GM18873 (cell line): ENCODE measurements around the gene GPR75.

Experiments used
- ATAC-seq: cut with Tn5 transposase; IDR thresholded peaks from one replicate; pipeline ENCODE4 v1.9.1; 2021; ENCODE audit warnings: mild to moderate bottlenecking, moderate library complexity, moderate number of reproducible peaks; ENCODE audit not compliant: unreplicated experiment, low FRiP score

The GPR75 gene

DNA sequence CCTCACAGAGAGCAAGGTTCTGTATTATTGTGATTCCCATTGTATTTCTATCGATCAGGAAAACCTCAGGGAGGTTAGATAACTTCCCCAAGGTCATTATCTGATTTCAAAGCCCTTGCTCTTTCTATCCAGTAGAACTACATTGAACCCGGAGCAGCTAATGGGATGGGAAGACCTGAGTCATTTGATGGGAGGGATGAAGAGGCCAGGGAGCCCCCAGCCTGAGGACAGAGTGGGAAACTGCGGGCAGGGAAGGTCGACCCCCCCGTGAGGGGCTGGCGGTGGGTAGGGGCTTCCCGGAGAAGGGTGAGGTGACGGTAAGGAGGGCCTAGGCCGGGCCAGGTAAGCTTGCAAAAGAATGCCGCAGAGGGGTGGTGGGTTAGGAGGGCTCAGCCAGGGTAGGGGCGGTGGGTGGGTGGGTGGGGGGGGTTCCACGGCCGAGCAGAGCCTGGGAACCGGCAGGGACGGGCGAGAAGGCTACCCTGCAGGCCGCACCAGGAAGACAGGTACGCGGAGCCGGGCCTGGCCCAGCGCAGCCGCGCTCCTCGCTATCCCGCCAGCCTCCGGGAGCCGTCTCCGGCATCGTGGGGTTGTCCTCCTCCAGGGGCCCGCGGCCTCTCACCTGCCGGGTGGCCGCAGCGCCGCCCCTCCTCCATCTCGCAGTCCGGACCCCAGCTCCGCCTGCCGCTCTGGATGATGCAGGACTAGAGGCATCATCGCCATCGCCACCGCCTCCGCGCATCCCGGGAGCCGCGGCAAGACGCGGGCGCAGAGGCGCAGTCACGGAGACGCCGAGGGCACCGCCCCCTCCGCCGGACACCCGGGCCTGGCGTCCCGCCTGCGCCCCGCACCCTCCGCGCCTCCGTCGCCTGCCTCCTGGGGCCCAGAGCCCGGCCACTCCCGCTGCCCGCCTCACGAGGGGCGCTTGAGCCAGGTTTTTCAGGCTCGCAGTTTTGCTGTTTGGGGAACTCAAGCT, at the start of gene GPR75:
GPR75 (minus strand) TSS at position 762 of the 976 bp plus-strand sequence. CDS start 5,211 bp downstream, outside the sequence.
- ATAC-seq, result no peak

GRCh38 chr2:53907582-53907981, 47.8 kb upstream of the GPR75 start:
- ATAC-seq, result no peak

DNA sequence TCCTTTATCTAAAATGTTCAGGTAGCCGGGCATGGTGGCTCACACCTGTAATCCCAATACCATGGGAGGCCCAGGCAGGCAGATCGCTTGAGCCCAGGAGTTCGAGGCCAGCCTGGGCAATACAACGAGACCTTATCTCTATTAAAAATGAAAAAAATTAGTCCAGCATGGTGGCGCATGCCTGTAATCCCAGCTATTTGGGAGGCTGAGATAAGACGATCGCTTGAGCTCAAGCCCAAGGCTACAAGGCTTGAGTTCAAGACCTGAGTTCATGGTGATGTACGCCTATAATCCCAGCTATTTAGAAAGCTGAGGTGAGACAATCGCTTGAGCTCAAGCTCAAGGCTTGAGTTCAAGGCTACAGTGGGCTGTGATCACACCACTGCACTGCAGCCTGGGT, 45.6 kb upstream of the GPR75 start:
- no peak for ATAC-seq

DNA sequence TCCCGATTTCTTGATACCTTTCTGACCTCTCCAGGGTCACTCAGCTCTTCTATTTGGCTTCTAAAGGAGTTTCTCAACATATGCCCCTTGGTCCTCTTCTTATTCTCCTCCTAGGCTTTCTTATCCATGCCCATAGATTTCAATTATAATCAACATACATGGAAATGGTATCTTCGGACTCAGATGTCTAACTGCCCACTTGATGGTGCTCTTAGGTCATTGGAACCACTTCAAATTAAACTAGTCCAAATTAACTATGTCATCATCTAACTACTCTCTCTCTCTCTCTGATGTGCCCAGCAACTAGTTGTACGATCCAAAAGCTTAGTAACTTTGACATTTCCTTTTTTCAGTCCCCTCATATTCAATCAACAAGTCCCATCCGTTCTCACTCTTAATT, 43.2 kb upstream of the GPR75 start:
- ATAC-seq, result no peak

DNA sequence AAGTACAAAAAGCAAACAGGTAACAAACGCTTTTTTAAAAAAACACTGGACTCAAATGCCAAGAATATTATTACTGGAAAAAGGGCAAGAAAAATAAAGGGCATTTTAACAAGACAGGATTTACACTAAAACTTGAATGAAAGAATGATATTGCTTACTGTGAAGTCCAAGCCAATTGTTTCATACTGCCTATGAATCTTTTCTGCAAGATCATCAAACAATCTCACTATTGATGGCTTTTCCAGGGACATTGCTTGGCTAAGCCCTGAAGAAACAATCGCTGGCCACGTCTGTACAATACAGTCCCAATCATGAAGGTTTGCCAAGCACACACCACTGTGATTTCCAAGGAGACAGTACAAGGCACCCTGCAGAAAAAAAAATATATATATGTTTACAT, 41.4 kb upstream of the GPR75 start:
- ATAC-seq, result no peak

GRCh38 chr2:53896864-53897263, 37.1 kb upstream of the GPR75 start:
- ATAC-seq, result no peak

DNA sequence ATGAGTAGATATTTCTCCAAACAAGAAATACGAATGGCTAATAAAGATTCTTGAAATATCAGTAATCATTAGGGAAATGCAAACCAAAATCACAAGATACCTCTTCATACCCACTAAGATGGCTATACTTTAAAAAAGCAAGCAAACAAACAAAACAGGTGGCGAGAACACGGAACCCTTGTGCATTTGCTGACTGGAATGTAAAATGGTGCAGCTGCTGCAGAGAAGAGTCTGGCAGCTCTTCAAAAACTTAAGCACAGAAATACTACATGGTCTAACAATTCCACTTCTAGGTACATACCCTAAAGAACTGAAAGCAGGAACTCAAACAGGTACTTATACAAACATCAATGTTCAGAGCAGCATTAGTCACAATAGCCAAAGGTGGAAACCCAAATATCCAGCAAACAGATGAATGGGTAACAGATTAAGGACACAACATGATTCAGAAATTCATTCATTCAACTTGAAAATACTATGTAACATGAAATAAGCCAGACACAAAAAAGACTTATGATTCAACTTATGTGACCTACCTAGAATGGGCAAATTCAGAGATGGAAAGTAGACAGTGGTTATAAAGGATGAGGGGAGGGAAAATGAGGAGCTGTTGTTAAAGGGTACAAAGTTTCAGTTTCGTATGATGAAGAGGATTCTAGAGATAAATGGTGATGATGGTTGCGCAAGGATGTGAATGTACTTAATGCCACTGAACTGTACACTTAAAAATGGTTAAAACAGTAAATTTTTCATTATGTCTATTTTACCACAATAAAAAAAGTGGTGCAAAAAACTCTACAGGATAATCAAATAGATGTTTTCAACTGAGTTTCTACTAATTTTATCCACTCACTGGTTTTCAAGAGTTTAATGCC, 26.9 kb upstream of the GPR75 start:
- no peak for ATAC-seq

GRCh38 chr2:53884883-53885282, 25.1 kb upstream of the GPR75 start:
- no peak for ATAC-seq

- no peak for ATAC-seq
These were observed 22.2 kb upstream of the GPR75 start for GRCh38 chr2:53881986-53882385.

GRCh38 chr2:53881360-53881759, 21.6 kb upstream of the GPR75 start:
- ATAC-seq, result no peak

DNA sequence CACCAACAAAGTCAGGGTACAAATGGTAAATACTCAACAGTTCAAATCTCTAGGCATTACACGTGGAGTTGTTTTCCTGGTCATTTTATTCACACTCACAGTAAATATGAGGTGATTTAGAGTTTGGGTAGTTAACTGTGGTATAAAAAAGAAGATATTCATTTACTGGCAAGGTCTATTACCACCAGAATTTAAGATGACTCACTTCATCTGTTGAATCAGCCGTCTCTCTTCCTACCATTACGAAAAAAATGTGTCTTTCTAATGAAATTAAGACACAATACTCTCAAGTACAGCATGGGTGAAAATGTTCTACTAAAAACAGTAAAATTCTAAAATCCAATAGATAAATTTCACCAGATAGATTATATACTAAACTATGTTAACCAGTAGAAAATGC, 21.0 kb upstream of the GPR75 start:
- ATAC-seq, result no peak

GRCh38 chr2:53877556-53877955, 17.8 kb upstream of the GPR75 start:
- ATAC-seq, result no peak

DNA sequence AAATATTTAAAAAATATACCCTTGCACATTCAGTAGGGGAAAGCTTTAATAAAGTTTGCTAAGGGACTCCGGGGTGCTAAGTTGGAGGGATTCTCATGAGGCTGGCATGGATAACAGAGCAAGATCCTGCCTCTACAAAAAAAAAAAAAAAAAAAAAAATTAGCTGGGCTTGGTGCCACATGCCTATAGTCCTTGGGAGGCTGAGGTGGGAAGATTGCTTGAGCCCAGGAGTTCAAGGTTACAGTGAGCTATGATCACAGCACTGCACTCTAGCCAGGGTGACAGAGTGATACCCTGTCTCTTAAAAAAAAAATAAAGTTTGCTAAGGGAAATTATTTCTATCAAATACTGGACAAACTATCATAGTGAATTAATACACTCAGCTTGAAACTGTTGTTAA, 17.3 kb upstream of the GPR75 start:
- ATAC-seq, result no peak

GRCh38 chr2:53874401-53874950, 14.7 kb upstream of the GPR75 start:
- ATAC-seq, result no peak

GRCh38 chr2:53867773-53868172, 8.0 kb upstream of the GPR75 start:
- no peak for ATAC-seq

GRCh38 chr2:53867169-53867568, 7.4 kb upstream of the GPR75 start:
- ATAC-seq, result no peak

DNA sequence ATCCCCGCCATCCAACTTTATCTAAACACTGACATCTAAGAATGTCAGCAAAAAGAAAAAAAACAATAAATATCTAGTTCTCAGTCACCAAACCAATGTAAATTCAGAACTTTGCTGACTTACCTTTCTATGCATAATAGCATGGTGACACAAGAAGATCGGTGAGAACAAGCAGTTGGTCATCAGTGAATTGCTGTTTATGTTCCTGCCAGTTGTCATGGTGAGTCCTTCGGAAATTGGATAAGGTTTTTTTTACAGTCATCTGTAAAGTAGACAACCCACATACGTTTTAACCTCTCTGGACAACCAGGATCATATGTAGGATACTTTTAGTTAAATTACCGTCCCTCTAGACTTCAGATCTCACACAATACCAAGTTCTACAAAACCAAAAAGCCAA, 6.2 kb upstream of the GPR75 start:
- no peak for ATAC-seq

DNA sequence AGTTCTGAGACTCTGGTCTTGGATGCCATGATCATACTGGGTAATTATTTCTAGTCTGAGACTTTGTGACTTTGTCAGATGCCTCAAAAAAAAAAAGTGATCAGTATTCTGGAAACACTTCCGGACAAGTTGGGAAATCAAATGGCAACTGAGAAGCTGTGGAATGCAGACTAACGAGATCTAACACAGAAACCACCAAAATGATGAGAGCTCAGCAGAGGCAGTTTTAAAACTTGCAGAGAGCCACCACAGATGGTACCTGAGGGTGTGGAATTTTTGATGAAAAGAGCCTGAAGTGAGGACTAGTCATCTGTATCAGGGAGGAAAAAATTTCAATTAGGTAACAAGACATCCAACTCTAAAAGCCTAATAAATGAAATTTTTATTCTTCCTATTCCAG, 5.5 kb upstream of the GPR75 start:
- no peak for ATAC-seq

DNA sequence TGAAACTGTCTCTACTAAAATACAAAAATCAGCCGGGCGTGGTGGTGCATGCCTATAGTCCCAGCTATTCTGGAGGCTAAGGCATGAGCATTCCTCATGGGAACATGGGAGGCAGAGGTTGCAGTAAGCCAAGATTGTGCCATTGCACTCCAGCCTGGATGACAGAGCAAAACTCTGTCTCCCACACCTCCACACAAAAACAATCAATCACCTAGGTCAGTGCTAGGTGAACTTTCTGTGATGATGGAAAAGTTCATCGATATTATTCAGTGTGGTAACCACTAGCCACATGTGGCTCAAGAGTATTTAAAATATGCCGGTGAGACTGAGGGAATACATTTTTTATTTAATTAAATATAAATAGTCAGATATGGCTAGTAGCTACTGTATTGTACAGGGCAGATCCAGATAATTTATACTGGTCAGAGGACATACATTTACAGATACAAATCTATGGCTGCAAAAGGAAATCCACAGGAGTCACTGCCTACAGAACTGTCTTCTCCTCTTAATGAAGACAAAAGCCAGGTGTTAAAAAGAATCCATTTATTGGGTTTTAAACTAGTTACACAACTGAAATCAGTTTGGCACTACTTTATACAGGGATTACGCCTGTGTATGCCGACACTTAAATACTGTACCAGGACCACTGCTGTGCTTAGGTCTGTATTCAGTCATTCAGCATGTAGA, 3.9 kb upstream of the GPR75 start:
- no peak for ATAC-seq

DNA sequence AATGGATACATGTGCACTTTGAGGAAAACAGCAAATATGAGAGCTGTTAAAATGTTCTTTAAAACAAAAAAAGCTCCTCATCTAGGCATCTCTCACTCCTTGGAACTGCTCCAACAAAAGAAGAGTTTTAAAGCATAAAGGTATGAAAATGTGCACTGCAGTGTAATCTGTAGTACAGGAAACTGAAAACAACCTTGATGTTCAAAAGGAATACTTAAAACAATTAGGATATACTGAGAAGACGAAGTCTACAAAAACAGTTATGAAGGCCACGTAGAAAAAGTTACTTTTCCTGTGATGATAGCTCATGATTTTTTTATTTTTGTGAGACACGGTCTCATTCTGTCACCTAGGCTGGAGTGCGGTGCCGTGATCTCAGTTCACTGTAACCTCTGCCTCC, 2.1 kb upstream of the GPR75 start:
- ATAC-seq, result no peak
